Measurements from ENCODE around the gene AEN.

DNA sequence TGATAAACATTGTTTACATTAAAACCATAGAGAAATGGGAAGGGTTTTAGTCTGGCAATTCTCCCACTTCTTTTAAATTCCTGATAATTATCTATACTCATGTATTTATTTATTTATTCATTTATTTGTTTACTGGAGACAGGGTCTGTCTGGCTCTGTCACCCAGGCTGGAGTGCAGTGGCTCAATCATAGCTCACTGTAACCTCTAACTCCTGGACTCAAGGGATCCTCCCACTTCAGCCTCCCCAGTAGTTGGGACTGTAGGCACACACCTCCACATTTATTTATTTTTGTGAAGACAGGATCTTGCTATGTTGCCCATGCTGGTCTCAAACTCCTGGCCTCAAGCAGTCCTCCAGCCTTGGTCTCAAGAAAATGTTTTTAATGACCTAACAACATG is 2.5 kb upstream of the AEN start:
- TF ChIP-seq, protein P1, sequence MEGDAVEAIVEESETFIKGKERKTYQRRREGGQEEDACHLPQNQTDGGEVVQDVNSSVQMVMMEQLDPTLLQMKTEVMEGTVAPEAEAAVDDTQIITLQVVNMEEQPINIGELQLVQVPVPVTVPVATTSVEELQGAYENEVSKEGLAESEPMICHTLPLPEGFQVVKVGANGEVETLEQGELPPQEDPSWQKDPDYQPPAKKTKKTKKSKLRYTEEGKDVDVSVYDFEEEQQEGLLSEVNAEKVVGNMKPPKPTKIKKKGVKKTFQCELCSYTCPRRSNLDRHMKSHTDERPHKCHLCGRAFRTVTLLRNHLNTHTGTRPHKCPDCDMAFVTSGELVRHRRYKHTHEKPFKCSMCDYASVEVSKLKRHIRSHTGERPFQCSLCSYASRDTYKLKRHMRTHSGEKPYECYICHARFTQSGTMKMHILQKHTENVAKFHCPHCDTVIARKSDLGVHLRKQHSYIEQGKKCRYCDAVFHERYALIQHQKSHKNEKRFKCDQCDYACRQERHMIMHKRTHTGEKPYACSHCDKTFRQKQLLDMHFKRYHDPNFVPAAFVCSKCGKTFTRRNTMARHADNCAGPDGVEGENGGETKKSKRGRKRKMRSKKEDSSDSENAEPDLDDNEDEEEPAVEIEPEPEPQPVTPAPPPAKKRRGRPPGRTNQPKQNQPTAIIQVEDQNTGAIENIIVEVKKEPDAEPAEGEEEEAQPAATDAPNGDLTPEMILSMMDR (conservative IDR thresholded peaks at IDR 0.05 in 1 of 2, IDR thresholded peaks at IDR 0.05 in 1 of 2; ENCODE audit: extremely low read depth in 1 of 2, insufficient read depth in 1 of 2, low read depth in 1 of 2, low read length in 2 of 2): no peak
- no peak for TF ChIP-seq EZH2 (IDR thresholded peaks at IDR 0.05; ENCODE audit: borderline replicate concordance, low read length)

Data from mammary epithelial cell (primary cell).